H9 (cell line): ENCODE data around the gene MORN1. TPM values are rescaled to one million over a fixed set of nuclear protein-coding genes. Genes with fewer than 3 reads are reported as not detected.

Experiments
- DNase-seq: peaks from one replicate; pipeline ENCODE4 v3.0.0-alpha.2; 2017
- H2AFZ ChIP-seq: one replicate; pipeline ENCODE4 v1.6.1; 2013; ENCODE audit warnings: mild to moderate bottlenecking, low read length, control low read depth, moderate library complexity
- H2AK5ac ChIP-seq: 2 replicates; pipeline ENCODE4 v1.6.1; 2013; ENCODE audit warnings: low read length, control low read depth, mixed read lengths; ENCODE audit not compliant: insufficient read length
- H2BK120ac ChIP-seq: one replicate; pipeline ENCODE4 v1.6.1; 2013; ENCODE audit warnings: low read depth, mild to moderate bottlenecking, low read length, control low read depth, inconsistent platforms; ENCODE audit not compliant: poor library complexity, severe bottlenecking
- H2BK12ac ChIP-seq: 2 replicates; pipeline ENCODE4 v1.6.1; 2013; ENCODE audit warnings: low read length, control low read depth, mixed read lengths, low read depth; ENCODE audit not compliant: insufficient read length
- H2BK15ac ChIP-seq: 2 replicates; pipeline ENCODE4 v1.6.1; 2013; ENCODE audit warnings: low read depth, low read length, control low read depth
- H2BK20ac ChIP-seq: one replicate; pipeline ENCODE4 v1.6.1; 2013; ENCODE audit warnings: low read depth, mild to moderate bottlenecking, low read length, control low read depth, inconsistent platforms; ENCODE audit not compliant: poor library complexity, severe bottlenecking
- H2BK5ac ChIP-seq: 2 replicates; pipeline ENCODE4 v1.6.1; 2013; ENCODE audit warnings: low read length, control low read depth, mixed read lengths; ENCODE audit not compliant: insufficient read length
- H3K14ac ChIP-seq: 2 replicates; pipeline ENCODE4 v1.6.1; 2013; ENCODE audit warnings: low read length, control low read depth; ENCODE audit not compliant: insufficient read depth
- H3K18ac ChIP-seq: 2 replicates; pipeline ENCODE4 v1.6.1; 2013; ENCODE audit warnings: low read depth, mild to moderate bottlenecking, mixed read lengths, low read length, control low read depth; ENCODE audit not compliant: insufficient read length
- H3K23ac ChIP-seq: 2 replicates; pipeline ENCODE4 v1.6.1; 2013; ENCODE audit warnings: low read length, control low read depth, mixed read lengths, low read depth; ENCODE audit not compliant: insufficient read length
- H3K23me2 ChIP-seq: 2 replicates; pipeline ENCODE4 v1.6.1; 2013; ENCODE audit warnings: low read depth, mild to moderate bottlenecking, mixed read lengths, low read length, control low read depth; ENCODE audit not compliant: insufficient read length, poor library complexity, severe bottlenecking
- H3K27ac ChIP-seq: 2 replicates; pipeline ENCODE4 v1.5.1; 2013; ENCODE audit warnings: low read length, control low read depth, mixed read lengths, low read depth; ENCODE audit not compliant: insufficient read length
- H3K27me3 ChIP-seq: 2 replicates; pipeline ENCODE4 v1.6.1; 2013; ENCODE audit warnings: low read length, control low read depth, inconsistent platforms; ENCODE audit not compliant: insufficient read depth
- H3K4ac ChIP-seq: 2 replicates; pipeline ENCODE4 v1.6.1; 2013; ENCODE audit warnings: low read depth, mild to moderate bottlenecking, control low read depth, inconsistent platforms, low read length, moderate library complexity
- H3K4me1 ChIP-seq: 2 replicates; pipeline ENCODE4 v1.6.1; 2013; ENCODE audit warnings: low read length, control low read depth, inconsistent platforms; ENCODE audit not compliant: insufficient read depth
- H3K4me2 ChIP-seq: 2 replicates; pipeline ENCODE4 v1.6.1; 2013; ENCODE audit warnings: low read length, control low read depth, mixed read lengths; ENCODE audit not compliant: insufficient read length, insufficient read depth
- H3K56ac ChIP-seq: 2 replicates; pipeline ENCODE4 v1.6.1; 2013; ENCODE audit warnings: low read depth, mild to moderate bottlenecking, mixed read lengths, low read length, control low read depth; ENCODE audit not compliant: insufficient read length
- H3K79me1 ChIP-seq: 2 replicates; pipeline ENCODE4 v1.6.1; 2013; ENCODE audit warnings: low read depth, mild to moderate bottlenecking, moderate library complexity, low read length, control low read depth, inconsistent platforms; ENCODE audit not compliant: insufficient read depth, poor library complexity, severe bottlenecking
- H3K79me2 ChIP-seq: 2 replicates; pipeline ENCODE4 v1.6.1; 2013; ENCODE audit warnings: low read length, control low read depth, inconsistent platforms; ENCODE audit not compliant: insufficient read depth
- H3K9ac ChIP-seq: 2 replicates; pipeline ENCODE4 v1.6.1; 2013; ENCODE audit warnings: low read length, control low read depth, mixed read lengths; ENCODE audit not compliant: insufficient read length; ENCODE audit errors: extremely low read depth
- H3K9me3 ChIP-seq: one replicate; pipeline ENCODE4 v1.6.1; 2013; ENCODE audit warnings: low read depth, low read length, inconsistent platforms; ENCODE audit not compliant: control insufficient read depth
- H3T11ph ChIP-seq: one replicate; pipeline ENCODE4 v1.6.1; 2013; ENCODE audit warnings: mild to moderate bottlenecking, low read length, control low read depth, inconsistent platforms
- H4K20me1 ChIP-seq: one replicate; pipeline ENCODE4 v1.6.1; 2013; ENCODE audit not compliant: control insufficient read depth, insufficient read length, insufficient read depth
- H4K5ac ChIP-seq: 2 replicates; pipeline ENCODE4 v1.6.1; 2013; ENCODE audit warnings: low read depth, mild to moderate bottlenecking, mixed read lengths, low read length, control low read depth; ENCODE audit not compliant: insufficient read length
- H4K8ac ChIP-seq: replicated peaks from 2 replicates; pipeline ENCODE4 v1.6.1; 2013; ENCODE audit warnings: low read length, control low read depth, mixed read lengths, low read depth; ENCODE audit not compliant: insufficient read length
- H4K91ac ChIP-seq: 2 replicates; pipeline ENCODE4 v1.6.1; 2013; ENCODE audit warnings: low read depth, mild to moderate bottlenecking, moderate library complexity, mixed read lengths, low read length, control low read depth; ENCODE audit not compliant: insufficient read length
- H3K27ac Mint-ChIP-seq, 3 experiments: 2 replicates in 2 of 3; 3 replicates in 1 of 3; pipeline ENCODE4 v1.8.0; 2020 to 2021; ENCODE audit warnings: mixed read lengths in 3 of 3, mild to moderate bottlenecking in 1 of 3, moderate library complexity in 1 of 3
- H3K27me3 Mint-ChIP-seq: 2 replicates; pipeline ENCODE4 v1.8.0; 2021; ENCODE audit warnings: low read depth, mild to moderate bottlenecking, moderate library complexity, mixed read lengths
- H3K36me3 Mint-ChIP-seq, 3 experiments: 2 replicates in 2 of 3; 3 replicates in 1 of 3; pipeline ENCODE4 v1.8.0; 2020 to 2021; ENCODE audit warnings: low read depth in 3 of 3, mixed read lengths in 3 of 3; ENCODE audit not compliant: insufficient read depth in 1 of 3
- H3K4me1 Mint-ChIP-seq, 2 experiments: 2 replicates each; pipeline ENCODE4 v1.8.0; 2020; ENCODE audit warnings: mixed read lengths in 2 of 2
- H3K4me3 Mint-ChIP-seq, 2 experiments: 2 replicates in 1 of 2; 3 replicates in 1 of 2; pipeline ENCODE4 v1.8.0; 2020 to 2021; ENCODE audit warnings: mild to moderate bottlenecking in 2 of 2, mixed read lengths in 2 of 2, moderate library complexity in 1 of 2
- H3K9me3 Mint-ChIP-seq, 2 experiments: 2 replicates in 1 of 2; 3 replicates in 1 of 2; pipeline ENCODE4 v1.8.0; 2020; ENCODE audit warnings: mild to moderate bottlenecking in 2 of 2, mixed read lengths in 2 of 2, moderate library complexity in 1 of 2
- WGBS: extraction: QIAGEN DNeasy Blood & Tissue Kit; methylation state at CpG from one replicate; pipeline ENCODE4 v1.1.7; 2013; ENCODE audit warnings: missing lambda C conversion rate, low lambda C conversion rate, mixed read lengths; ENCODE audit not compliant: insufficient read length; ENCODE audit errors: extremely low coverage; 5-methylcytosine and 5-hydroxymethylcytosine counted together
- total RNA-seq: library from RNA; stranded (reverse); gene quantifications from 2 replicates; pipeline ENCODE4 v1.2.1, GENCODE V29; 2021
- TF ChIP-seq, protein P1 (sequence below): fragments of 200-600 bp; sonication (generic); conservative IDR thresholded peaks from 3 replicates; pipeline ENCODE4 v1.8.0; 2021; ENCODE audit warnings: antibody characterized with exemption, mild to moderate bottlenecking

MORN1 gene
- total RNA-seq, 1 experiment from 2014 or later, result 12.7 TPM

DNA sequence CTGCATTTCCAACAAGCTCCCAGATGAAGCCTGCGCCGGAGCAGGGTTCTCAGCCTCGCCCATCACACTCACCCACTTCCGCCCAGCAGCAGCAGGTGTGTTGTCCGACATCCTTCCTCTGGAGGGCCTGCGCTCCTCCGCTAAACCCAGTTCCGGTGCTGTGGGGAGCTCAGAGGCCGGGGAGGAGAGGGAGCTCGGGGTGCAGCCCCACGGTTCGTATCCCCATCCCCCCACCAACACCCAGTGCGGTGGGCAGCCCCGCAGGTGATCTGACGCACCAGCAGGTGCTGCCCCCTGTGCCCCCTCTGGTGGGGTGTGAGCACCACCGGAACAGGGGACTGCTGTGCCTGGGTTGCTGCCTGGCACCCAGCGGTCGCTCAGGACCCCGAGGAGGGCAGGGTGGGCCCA, 24.5 kb upstream of the MORN1 start:
- H3T11ph ChIP-seq, result no peak overlapping the region
- H3K4ac ChIP-seq, result no peak overlapping the region
- H3K27me3 ChIP-seq, result no peaks in the 10 kb centered on the region
- H2AK5ac ChIP-seq, result no peak overlapping the region
- no peak for DNase-seq
- H3K27ac ChIP-seq, result no peak overlapping the region
- H4K8ac ChIP-seq, result no peak overlapping the region
- H2AFZ ChIP-seq, result no peak overlapping the region
- no peak overlapping the region; the same call in 1 of the 2 replicates for H3K14ac ChIP-seq
- no CpG with 5 or more reads among the region's 19 CpGs for WGBS
- H4K91ac ChIP-seq, result no peak overlapping the region
- no peak overlapping the region for H2BK20ac ChIP-seq
- no peaks in the 10 kb centered on the region for H4K20me1 ChIP-seq
- H3K9me3 ChIP-seq, result no peaks in the 10 kb centered on the region
- H2BK120ac ChIP-seq, result no peak overlapping the region
- H3K79me1 ChIP-seq, result no peaks in the 10 kb centered on the region
- Mint-ChIP-seq H3K4me3 (no peak overlapping the region), H3K9me3 (no peaks in the 10 kb centered on the region), H3K27ac (no peak overlapping the region), H3K4me1 (peaks cover 16 to 22% of the 10 kb centered on the region in 2 experiments), H3K27me3 (peaks cover 37% of the 10 kb centered on the region), H3K36me3 (no peaks in the 10 kb centered on the region; a peak in 1 of 7 replicates)
- no peak overlapping the region for H2BK12ac ChIP-seq
- no peak overlapping the region for H4K5ac ChIP-seq
- H2BK15ac ChIP-seq, result no peak overlapping the region
- no peaks in the 10 kb centered on the region for H3K4me1 ChIP-seq
- no peak overlapping the region for H3K23ac ChIP-seq
- TF ChIP-seq, protein P1, sequence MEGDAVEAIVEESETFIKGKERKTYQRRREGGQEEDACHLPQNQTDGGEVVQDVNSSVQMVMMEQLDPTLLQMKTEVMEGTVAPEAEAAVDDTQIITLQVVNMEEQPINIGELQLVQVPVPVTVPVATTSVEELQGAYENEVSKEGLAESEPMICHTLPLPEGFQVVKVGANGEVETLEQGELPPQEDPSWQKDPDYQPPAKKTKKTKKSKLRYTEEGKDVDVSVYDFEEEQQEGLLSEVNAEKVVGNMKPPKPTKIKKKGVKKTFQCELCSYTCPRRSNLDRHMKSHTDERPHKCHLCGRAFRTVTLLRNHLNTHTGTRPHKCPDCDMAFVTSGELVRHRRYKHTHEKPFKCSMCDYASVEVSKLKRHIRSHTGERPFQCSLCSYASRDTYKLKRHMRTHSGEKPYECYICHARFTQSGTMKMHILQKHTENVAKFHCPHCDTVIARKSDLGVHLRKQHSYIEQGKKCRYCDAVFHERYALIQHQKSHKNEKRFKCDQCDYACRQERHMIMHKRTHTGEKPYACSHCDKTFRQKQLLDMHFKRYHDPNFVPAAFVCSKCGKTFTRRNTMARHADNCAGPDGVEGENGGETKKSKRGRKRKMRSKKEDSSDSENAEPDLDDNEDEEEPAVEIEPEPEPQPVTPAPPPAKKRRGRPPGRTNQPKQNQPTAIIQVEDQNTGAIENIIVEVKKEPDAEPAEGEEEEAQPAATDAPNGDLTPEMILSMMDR, result no peak
- no peak overlapping the region for H3K56ac ChIP-seq
- no peak overlapping the region for H3K18ac ChIP-seq
- H3K79me2 ChIP-seq, result no peaks in the 10 kb centered on the region
- H3K9ac ChIP-seq, result no peak overlapping the region
- H2BK5ac ChIP-seq, result no peak overlapping the region
- H3K4me2 ChIP-seq, result no peak overlapping the region
- H3K23me2 ChIP-seq, result peaks cover 15% of the 10 kb centered on the region
